Spleen (tissue), 11 donors: ENCODE measurements around the gene GALNT16. TPM values are rescaled to one million over a fixed set of nuclear protein-coding genes. Genes with fewer than 3 reads are reported as not detected.

ENCODE experiments used
- DNase-seq: peaks from one replicate; pipeline ENCODE4 v3.0.0-alpha.2; 2020
- H3K27ac ChIP-seq, 8 donors: fragments of 200-600 bp; sonication (generic) in 7 of 8; 1 replicate in 4 of 8; 2 replicates in 4 of 8; pipeline versions ENCODE4 v1.5.0 to v1.8.0; 2016 to 2021; ENCODE audit warnings: inconsistent platforms in 4 of 8, mild to moderate bottlenecking in 4 of 8, moderate library complexity in 1 of 8
- H3K27me3 ChIP-seq, 7 donors: fragments of 200-600 bp; sonication (generic) in 6 of 7; replicated peaks in 1 of 7; 1 replicate in 4 of 7; 2 replicates in 3 of 7; pipeline versions ENCODE4 v1.5.0 to v1.8.0; 2016 to 2021; ENCODE audit warnings: inconsistent platforms in 3 of 7, mild to moderate bottlenecking in 1 of 7
- H3K36me3 ChIP-seq, 6 donors: fragments of 200-600 bp; sonication (generic) in 5 of 6; 1 replicate in 4 of 6; 2 replicates in 2 of 6; pipeline versions ENCODE4 v1.5.0 to v1.8.0; 2016 to 2021; ENCODE audit warnings: inconsistent platforms in 2 of 6
- H3K4me1 ChIP-seq, 6 donors: fragments of 200-600 bp; sonication (generic) in 5 of 6; 1 replicate in 3 of 6; 2 replicates in 3 of 6; pipeline versions ENCODE4 v1.5.0 to v1.8.0; 2016 to 2021; ENCODE audit warnings: inconsistent platforms in 3 of 6
- H3K4me3 ChIP-seq, 8 donors: fragments of 200-600 bp; sonication (generic) in 7 of 8; 1 replicate in 4 of 8; 2 replicates in 4 of 8; pipeline versions ENCODE4 v1.5.0 to v1.8.0; 2016 to 2021; ENCODE audit warnings: inconsistent platforms in 4 of 8, mild to moderate bottlenecking in 4 of 8, moderate library complexity in 2 of 8
- H3K9me3 ChIP-seq, 8 donors: fragments of 200-600 bp; sonication (generic) in 7 of 8; 1 replicate in 4 of 8; 2 replicates in 4 of 8; pipeline versions ENCODE4 v1.5.0 to v1.8.0; 2016 to 2021; ENCODE audit warnings: inconsistent platforms in 4 of 8
- CTCF ChIP-seq, 11 experiments: fragments of 200-600 bp in 7 of 11; fragments of 450-650 bp in 4 of 11; sonication (generic) in 4 of 11; IDR thresholded peaks in 8 of 11; conservative IDR thresholded peaks in 3 of 11; 1 replicate in 7 of 11; 2 replicates in 4 of 11; pipeline versions ENCODE4 v1.4.0 to v1.8.0; 2016 to 2021; ENCODE audit warnings: antibody characterized with exemption in 11 of 11, inconsistent platforms in 4 of 11, mild to moderate bottlenecking in 1 of 11
- POLR2A ChIP-seq, 3 donors: fragments of 450-650 bp; IDR thresholded peaks; one replicate each; pipeline ENCODE4 v1.5.1; 2017; ENCODE audit warnings: antibody characterized with exemption in 3 of 3, mild to moderate bottlenecking in 1 of 3
- POLR2AphosphoS5 ChIP-seq, 3 donors: sonication (generic); formaldehyde crosslinking; IDR thresholded peaks; one replicate each; pipeline ENCODE4 v1.5.1; 2017; ENCODE audit warnings: antibody characterized with exemption in 3 of 3
- WGBS, 5 donors: extraction: QIAGEN DNeasy Blood & Tissue Kit in 3 of 5; methylation state at CpG; one replicate each; pipeline versions ENCODE4 v1.1.5 to v1.1.7; 2013 to 2018; 5-methylcytosine and 5-hydroxymethylcytosine counted together
- intact Hi-C: fragments of 100-400 bp; cut with DNase I; formaldehyde crosslinking; loops from one replicate; pipeline ENCODE4 v1.15.0; 2023; ENCODE audit warnings: low total_unique reads
- polyA plus RNA-seq, 3 donors: library from polyadenylated mRNA; stranded (reverse); fragments of 200-250 nt; gene quantifications; one replicate each; pipeline ENCODE4 v1.2.1, GENCODE V29; 2013
- total RNA-seq, 7 donors: library from RNA; depleted of rRNA in 3 of 7; stranded (reverse); fragments of >200 nt in 3 of 7; fragmentation: NEBNext Ultra II Directional in 4 of 7; extraction: Animal tissue kit (Norgen Biotek cat#: 25700) in 4 of 7; gene quantifications; one replicate each; pipeline versions ENCODE4 v1.1.0 to v1.2.1, GENCODE V29; 2016 to 2021
- donor health status: healthy with polysubstance abuse.
- donor health status: DM: no; HTN: no; CAD: no; lungs with moderate emphysema.
- donor health status: DM: no; HTN: no; CAD: no.
- donor health status: Bipolar disorder and iron deficiency.
- donor health status: healthy.
- donor health status: DM: no; HTN: no; CAD: no.
- donor health status: DM: yes; HTN: yes; CAD: no.

The GALNT16 gene
- total and polyA plus RNA-seq, 10 donors: 2.1 to 36.4 (median 10.0) TPM

DNA sequence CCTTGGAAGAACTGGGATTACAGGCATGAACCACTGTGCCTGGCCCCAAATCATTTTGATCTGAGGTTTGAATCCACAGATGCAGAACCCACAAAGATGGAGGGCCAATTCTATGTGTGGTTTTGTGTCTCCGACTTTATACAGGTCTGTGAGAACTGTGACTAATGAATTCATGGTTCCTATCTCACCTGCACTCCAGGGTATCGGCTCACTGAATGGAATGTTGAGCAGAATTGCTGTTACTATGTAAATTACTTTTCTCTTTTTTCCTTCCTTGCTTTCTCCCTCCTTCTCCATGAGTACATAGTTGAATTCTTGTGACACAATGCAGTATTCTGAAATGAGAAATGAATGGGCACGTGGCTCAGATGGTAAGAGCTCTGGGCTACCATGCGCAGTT, 21.1 kb upstream of the GALNT16 start:
- Histone ChIP-seq H3K27me3 (no peaks in the 10 kb centered on the region), H3K36me3 (peaks cover 0 to 80% (median 55%) of the 10 kb centered on the region in 6 donors), H3K4me1 (peaks cover 0 to 8% (median 7%) of the 10 kb centered on the region in 6 donors), H3K4me3 (no peak overlapping the region), H3K9me3 (no peaks in the 10 kb centered on the region), H3K27ac (no peak overlapping the region)
- intact Hi-C loops: loop anchor here (2.0 kb wide), 1 partner anchor 222 kb away; no protein-coding TSS in a partner anchor
- 89 to 99% (median 92%) methylated on average over 4 of the region's 4 CpGs for WGBS, 5 donors
- TF ChIP-seq POLR2AphosphoS5 (IDR thresholded peaks at IDR 0.05): no peak
- TF ChIP-seq POLR2A (IDR thresholded peaks at IDR 0.05): no peak
- TF ChIP-seq CTCF (IDR thresholded peaks at IDR 0.05 in 8 of 11, conservative IDR thresholded peaks at IDR 0.05 in 3 of 11): no peak
- DNase-seq: no peak

DNA sequence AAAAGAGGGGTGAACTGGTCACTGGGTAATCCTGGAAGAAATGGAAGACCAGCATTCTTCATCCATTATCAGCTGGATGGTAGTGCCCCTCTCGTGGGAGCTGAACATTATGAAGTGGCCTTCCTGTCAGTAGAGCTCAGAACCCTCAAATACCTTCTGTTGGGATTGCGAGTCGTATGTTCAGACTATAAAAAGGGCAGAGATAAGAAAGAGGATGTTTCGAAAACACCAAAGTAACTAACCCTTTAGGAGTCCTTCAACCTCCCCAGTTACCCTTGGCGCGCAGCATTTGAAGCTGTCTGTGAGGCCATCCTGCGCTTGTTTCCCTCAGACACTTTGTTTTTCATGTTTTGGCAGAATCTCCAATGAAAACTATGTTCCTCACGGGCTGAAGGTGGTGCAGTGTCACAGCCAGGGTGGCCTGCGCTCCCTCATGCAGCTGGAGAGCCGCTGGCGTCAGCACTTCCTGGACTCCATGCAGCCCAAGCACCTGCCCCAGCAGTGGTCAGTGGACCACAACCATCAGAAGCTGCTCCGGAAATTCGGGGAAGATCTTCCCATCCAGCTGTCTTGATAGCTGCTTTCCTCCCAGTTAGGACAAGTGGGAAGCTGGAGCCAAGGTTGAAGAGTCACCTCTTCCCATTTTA, 19.3 kb upstream of the GALNT16 start:
- 75 to 86% (median 82%) methylated on average over 13 of the region's 13 CpGs for WGBS, 5 donors
- TF ChIP-seq CTCF (IDR thresholded peaks at IDR 0.05 in 8 of 11, conservative IDR thresholded peaks at IDR 0.05 in 3 of 11): no peak
- no peak for TF ChIP-seq POLR2A (IDR thresholded peaks at IDR 0.05)
- TF ChIP-seq POLR2AphosphoS5 (IDR thresholded peaks at IDR 0.05): no peak
- Histone ChIP-seq H3K27ac (no peak overlapping the region), H3K27me3 (no peaks in the 10 kb centered on the region), H3K9me3 (no peaks in the 10 kb centered on the region), H3K4me3 (no peak overlapping the region), H3K36me3 (peaks cover 0 to 67% (median 46%) of the 10 kb centered on the region in 6 donors), H3K4me1 (peaks cover 0 to 8% (median 7%) of the 10 kb centered on the region in 6 donors)
- intact Hi-C loops: loop anchor here (10.0 kb wide), 2 partner anchors 124 to 334 kb away; partner anchors contain the start of gene CCDC177
- no peak for DNase-seq

DNA sequence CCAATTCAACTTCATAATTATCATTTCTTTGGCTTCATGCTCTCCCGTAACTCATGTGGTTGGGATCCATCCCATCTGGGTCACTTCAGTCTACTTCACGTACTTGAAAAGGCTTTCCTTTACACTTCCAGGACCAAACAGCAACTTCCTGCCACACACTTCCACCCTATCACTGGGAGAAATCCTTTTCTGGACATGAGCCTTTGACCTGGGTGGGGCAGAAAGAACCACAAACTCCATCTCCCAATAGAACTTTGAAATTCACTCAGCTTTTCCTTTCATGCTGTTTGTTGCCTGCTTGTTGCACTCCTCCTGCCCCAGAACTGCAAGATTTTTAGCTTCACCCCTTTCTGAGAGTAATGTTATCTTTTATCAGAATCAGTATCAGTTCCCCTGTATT, 18.4 kb upstream of the GALNT16 start:
- Histone ChIP-seq H3K27me3 (no peaks in the 10 kb centered on the region), H3K36me3 (peaks cover 0 to 58% (median 37%) of the 10 kb centered on the region in 6 donors), H3K4me1 (peaks cover 0 to 8% (median 7%) of the 10 kb centered on the region in 6 donors), H3K9me3 (no peaks in the 10 kb centered on the region), H3K4me3 (no peak overlapping the region), H3K27ac (no peak overlapping the region)
- TF ChIP-seq CTCF (IDR thresholded peaks at IDR 0.05 in 8 of 11, conservative IDR thresholded peaks at IDR 0.05 in 3 of 11) (no peak), POLR2AphosphoS5 (IDR thresholded peaks at IDR 0.05) (no peak), POLR2A (IDR thresholded peaks at IDR 0.05) (no peak)
- 68 to 85% (median 74%) methylated on average over 2 of the region's 2 CpGs for WGBS, 5 donors
- intact Hi-C loops: loop anchor here (10.0 kb wide), 2 partner anchors 123 to 333 kb away; partner anchors contain the start of gene CCDC177
- DNase-seq: no peak
